MCF 10A (cell line): ENCODE measurements around the gene TMEM151B. TPM values are rescaled to one million over a fixed set of nuclear protein-coding genes. Genes with fewer than 3 reads are reported as not detected.

ENCODE experiments used
- BruUV-seq: library from RNA; stranded (reverse); fragments of 400-500 nt; replicated peaks from 2 replicates; lab custom pipeline; 2021; lab: Mats Ljungman, UMichigan
- CTCF ChIA-PET: fragments of 300-600 bp; sonication (Branson Sonifier 250); formaldehyde crosslinking; extraction: SDS; loops from one replicate; lab custom pipeline; 2021; ENCODE audit warnings: antibody characterized with exemption, inconsistent platforms; lab: Yijun Ruan, JAX
- POLR2A ChIA-PET: fragments of 300-600, 350-650 bp; sonication (Branson Sonifier 250); formaldehyde crosslinking; extraction: SDS; loops from one replicate; lab custom pipeline; 2020; ENCODE audit warnings: antibody characterized with exemption, inconsistent platforms; lab: Yijun Ruan, JAX
- DNase-seq: peaks from one replicate; pipeline ENCODE4 v3.0.0-alpha.2; 2018; ENCODE audit not compliant: unreplicated experiment
- H3K27ac Mint-ChIP-seq: one replicate; pipeline ENCODE4 v1.8.0; 2022; ENCODE audit warnings: mild to moderate bottlenecking, low read depth, mixed read lengths; ENCODE audit not compliant: unreplicated experiment
- H3K27me3 Mint-ChIP-seq: one replicate; pipeline ENCODE4 v1.8.0; 2022; ENCODE audit warnings: mixed read lengths; ENCODE audit not compliant: insufficient read depth, unreplicated experiment
- H3K36me3 Mint-ChIP-seq: one replicate; pipeline ENCODE4 v1.8.0; 2022; ENCODE audit warnings: mild to moderate bottlenecking, moderate library complexity, mixed read lengths; ENCODE audit not compliant: insufficient read depth, unreplicated experiment
- H3K4me1 Mint-ChIP-seq: one replicate; pipeline ENCODE4 v1.8.0; 2022; ENCODE audit warnings: mixed read lengths; ENCODE audit not compliant: insufficient read depth, unreplicated experiment
- H3K4me3 Mint-ChIP-seq: one replicate; pipeline ENCODE4 v1.8.0; 2022; ENCODE audit warnings: mild to moderate bottlenecking, moderate library complexity, mixed read lengths; ENCODE audit not compliant: unreplicated experiment
- H3K9me3 Mint-ChIP-seq: one replicate; pipeline ENCODE4 v1.8.0; 2022; ENCODE audit warnings: mixed read lengths; ENCODE audit not compliant: unreplicated experiment
- intact Hi-C: fragments of 100-400 bp; cut with micrococcal nuclease; formaldehyde crosslinking; loops from 2 replicates; pipeline ENCODE4 v1.14.1; 2022
- total RNA-seq: library from RNA; stranded (reverse); gene quantifications from 2 replicates; pipeline ENCODE4 v1.2.3, GENCODE V29; 2022
- TF ChIP-seq, protein P1 (sequence below): fragments of 200-600 bp; IDR thresholded peaks from one replicate; pipeline ENCODE4 v1.8.0; 2022; ENCODE audit warnings: antibody characterized with exemption, mild to moderate bottlenecking; ENCODE audit not compliant: unreplicated experiment

The TMEM151B gene
- total RNA-seq, 1 experiment from 2014 or later = not detected

DNA sequence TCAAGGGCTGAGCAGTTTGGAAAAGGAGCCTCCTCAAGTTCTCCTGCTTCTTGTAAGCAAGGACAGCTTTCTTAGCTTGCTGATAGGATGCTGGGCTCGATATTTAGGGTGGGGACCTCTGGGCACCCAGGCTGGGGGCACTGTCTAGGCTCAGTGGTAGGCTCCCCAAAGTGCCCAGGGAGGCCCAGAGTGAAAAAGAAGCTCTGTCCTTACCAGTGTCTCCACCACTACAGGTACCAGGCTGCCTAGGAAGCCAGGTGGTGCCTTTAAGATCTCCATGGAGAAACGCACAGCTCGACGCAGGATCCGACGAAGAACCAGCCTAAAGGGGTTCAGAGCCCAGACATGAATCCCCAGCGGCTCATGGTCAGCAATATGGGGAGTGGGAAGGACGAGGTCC lies 36.5 kb downstream of the TMEM151B start:
- TF ChIP-seq, protein P1, sequence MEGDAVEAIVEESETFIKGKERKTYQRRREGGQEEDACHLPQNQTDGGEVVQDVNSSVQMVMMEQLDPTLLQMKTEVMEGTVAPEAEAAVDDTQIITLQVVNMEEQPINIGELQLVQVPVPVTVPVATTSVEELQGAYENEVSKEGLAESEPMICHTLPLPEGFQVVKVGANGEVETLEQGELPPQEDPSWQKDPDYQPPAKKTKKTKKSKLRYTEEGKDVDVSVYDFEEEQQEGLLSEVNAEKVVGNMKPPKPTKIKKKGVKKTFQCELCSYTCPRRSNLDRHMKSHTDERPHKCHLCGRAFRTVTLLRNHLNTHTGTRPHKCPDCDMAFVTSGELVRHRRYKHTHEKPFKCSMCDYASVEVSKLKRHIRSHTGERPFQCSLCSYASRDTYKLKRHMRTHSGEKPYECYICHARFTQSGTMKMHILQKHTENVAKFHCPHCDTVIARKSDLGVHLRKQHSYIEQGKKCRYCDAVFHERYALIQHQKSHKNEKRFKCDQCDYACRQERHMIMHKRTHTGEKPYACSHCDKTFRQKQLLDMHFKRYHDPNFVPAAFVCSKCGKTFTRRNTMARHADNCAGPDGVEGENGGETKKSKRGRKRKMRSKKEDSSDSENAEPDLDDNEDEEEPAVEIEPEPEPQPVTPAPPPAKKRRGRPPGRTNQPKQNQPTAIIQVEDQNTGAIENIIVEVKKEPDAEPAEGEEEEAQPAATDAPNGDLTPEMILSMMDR = no peak
- no peak for DNase-seq
- H3K4me3 Mint-ChIP-seq = no peak overlapping the region
- BruUV-seq = no TSS peak
- peaks cover 17% of the 10 kb centered on the region for H3K4me1 Mint-ChIP-seq
- ChIA-PET POLR2A (interaction anchor here (0.5 to 0.6 kb wide), 2 partner anchors 8 to 37 kb away, joined by 3 to 4 read pairs; no protein-coding TSS in a partner anchor), CTCF (interaction anchor here (0.6 to 5.9 kb wide), 3 partner anchors 32 to 1356 kb away, joined by 3 to 33 read pairs (median 3); no protein-coding TSS in a partner anchor)
- H3K27me3 Mint-ChIP-seq = no peaks in the 10 kb centered on the region
- H3K9me3 Mint-ChIP-seq = no peaks in the 10 kb centered on the region
- H3K27ac Mint-ChIP-seq = no peak overlapping the region
- peaks cover 56% of the 10 kb centered on the region for H3K36me3 Mint-ChIP-seq
- intact Hi-C loops = no loop called here

DNA sequence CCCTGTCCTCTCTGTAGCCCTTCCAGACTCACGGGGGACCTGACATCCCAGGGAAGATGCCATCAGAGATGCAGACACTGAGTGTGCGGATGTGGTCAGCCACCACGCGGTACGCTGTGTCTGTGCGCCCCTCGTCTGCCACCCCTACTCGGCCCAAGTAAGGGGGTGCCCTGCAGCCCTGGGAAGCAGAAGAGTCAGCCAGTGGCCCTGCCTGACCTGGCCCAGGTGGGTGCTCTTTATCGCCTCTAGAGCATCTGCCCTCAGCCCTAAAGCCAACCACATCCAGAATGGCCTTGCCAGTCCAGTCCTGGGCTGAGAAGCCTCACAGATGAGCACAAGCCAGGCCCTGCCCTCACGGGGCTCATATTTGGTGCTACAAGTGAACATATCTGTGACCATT lies 37.0 kb downstream of the TMEM151B start:
- DNase-seq = no peak
- TF ChIP-seq, protein P1 = no peak
- peaks cover 22% of the 10 kb centered on the region for H3K4me1 Mint-ChIP-seq
- POLR2A ChIA-PET = interaction anchor here (0.5 to 2.2 kb wide), 2 partner anchors 37 to 43 kb away, joined by 3 to 7 read pairs; no protein-coding TSS in a partner anchor
- no peaks in the 10 kb centered on the region for H3K9me3 Mint-ChIP-seq
- intact Hi-C loops = no loop called here
- no peak overlapping the region for H3K4me3 Mint-ChIP-seq
- no peak overlapping the region for H3K27ac Mint-ChIP-seq
- CTCF ChIA-PET = interaction anchor here (0.6 to 5.9 kb wide), 3 partner anchors 8 to 1356 kb away, joined by 3 to 33 read pairs (median 4); no protein-coding TSS in a partner anchor
- H3K36me3 Mint-ChIP-seq = peaks cover 56% of the 10 kb centered on the region
- H3K27me3 Mint-ChIP-seq = no peaks in the 10 kb centered on the region
- BruUV-seq = no TSS peak

DNA sequence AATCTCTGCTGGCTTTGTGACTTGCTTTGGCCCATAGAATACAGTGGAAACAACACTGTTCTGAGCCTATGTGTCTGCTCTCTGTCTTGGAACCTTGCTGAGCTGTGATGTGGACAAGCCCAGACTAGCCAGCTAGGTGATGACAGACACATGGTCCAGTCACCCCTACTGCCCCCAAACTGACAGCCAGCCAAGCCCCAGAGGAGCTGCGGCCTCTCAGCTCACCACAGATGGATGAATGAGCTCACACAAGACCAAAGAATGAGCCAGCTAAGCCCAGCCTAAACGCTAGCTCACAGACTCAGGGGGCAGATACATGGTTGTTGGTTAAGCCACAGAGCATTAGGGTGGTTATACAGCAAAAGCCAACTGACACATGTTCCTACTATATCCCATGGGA lies 38.8 kb downstream of the TMEM151B start:
- intact Hi-C loops = no loop called here
- no TSS peak for BruUV-seq
- peaks cover 56% of the 10 kb centered on the region for H3K36me3 Mint-ChIP-seq
- CTCF ChIA-PET = interaction anchor here (0.8 to 5.9 kb wide), 8 partner anchors 21 to 137 kb away, joined by 3 to 33 read pairs (median 4); partner anchors contain the start of gene TMEM151B
- no peak overlapping the region for H3K4me3 Mint-ChIP-seq
- TF ChIP-seq, protein P1 = no peak
- H3K27me3 Mint-ChIP-seq = no peaks in the 10 kb centered on the region
- peaks cover 25% of the 10 kb centered on the region for H3K4me1 Mint-ChIP-seq
- DNase-seq = peak; percentile 59
- H3K9me3 Mint-ChIP-seq = no peaks in the 10 kb centered on the region
- peak overlapping the region; percentile 37 for H3K27ac Mint-ChIP-seq
- POLR2A ChIA-PET = interaction anchor here (0.5 to 2.2 kb wide), 10 partner anchors 13 to 1274 kb away, joined by 3 to 7 read pairs (median 3); partner anchors contain the start of gene SLC29A1

DNA sequence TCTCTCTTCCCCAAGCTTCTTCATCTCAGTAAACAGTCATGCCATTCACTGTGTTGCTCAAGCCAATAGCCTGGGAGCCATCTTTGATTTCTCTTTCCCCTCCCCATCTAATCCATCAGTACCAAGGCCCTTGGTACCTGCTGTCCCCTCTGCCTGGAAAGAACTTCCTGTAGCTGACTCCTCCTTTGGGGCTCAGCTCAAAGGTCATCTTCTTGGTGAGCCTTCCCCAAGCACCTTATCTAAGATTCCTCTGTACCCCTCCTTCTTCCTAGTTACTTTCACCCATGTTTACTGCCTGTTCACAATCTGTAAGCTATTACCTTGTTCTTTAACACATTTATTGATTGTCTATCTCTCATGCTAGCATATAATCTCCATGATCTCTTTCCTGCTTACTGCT lies 39.4 kb downstream of the TMEM151B start:
- TF ChIP-seq, protein P1 = no peak
- intact Hi-C loops = no loop called here
- DNase-seq = no peak
- no peaks in the 10 kb centered on the region for H3K27me3 Mint-ChIP-seq
- H3K27ac Mint-ChIP-seq = peak overlapping the region; percentile 37
- H3K36me3 Mint-ChIP-seq = peaks cover 56% of the 10 kb centered on the region
- H3K9me3 Mint-ChIP-seq = no peaks in the 10 kb centered on the region
- BruUV-seq = no TSS peak
- H3K4me3 Mint-ChIP-seq = no peak overlapping the region
- CTCF ChIA-PET = interaction anchor here (0.7 to 5.9 kb wide), 9 partner anchors 21 to 137 kb away, joined by 3 to 33 read pairs (median 3); partner anchors contain the start of gene TMEM151B
- peaks cover 25% of the 10 kb centered on the region for H3K4me1 Mint-ChIP-seq
- POLR2A ChIA-PET = interaction anchor here (0.5 to 2.2 kb wide), 10 partner anchors 14 to 1273 kb away, joined by 3 to 7 read pairs (median 3); partner anchors contain the start of gene SLC29A1
